ENCODE measurements around the gene BLACAT1. TPM values are rescaled to one million over a fixed set of nuclear protein-coding genes. Genes with fewer than 3 reads are reported as not detected.
"Not testable (repeated sequence)": the region's sequence is repeated elsewhere in the genome, so short reads cannot be mapped to it uniquely, and the experiment has no call there.

Gene BLACAT1
- total RNA-seq, 1 experiment from 2014 or later: 0.34 TPM

DNA sequence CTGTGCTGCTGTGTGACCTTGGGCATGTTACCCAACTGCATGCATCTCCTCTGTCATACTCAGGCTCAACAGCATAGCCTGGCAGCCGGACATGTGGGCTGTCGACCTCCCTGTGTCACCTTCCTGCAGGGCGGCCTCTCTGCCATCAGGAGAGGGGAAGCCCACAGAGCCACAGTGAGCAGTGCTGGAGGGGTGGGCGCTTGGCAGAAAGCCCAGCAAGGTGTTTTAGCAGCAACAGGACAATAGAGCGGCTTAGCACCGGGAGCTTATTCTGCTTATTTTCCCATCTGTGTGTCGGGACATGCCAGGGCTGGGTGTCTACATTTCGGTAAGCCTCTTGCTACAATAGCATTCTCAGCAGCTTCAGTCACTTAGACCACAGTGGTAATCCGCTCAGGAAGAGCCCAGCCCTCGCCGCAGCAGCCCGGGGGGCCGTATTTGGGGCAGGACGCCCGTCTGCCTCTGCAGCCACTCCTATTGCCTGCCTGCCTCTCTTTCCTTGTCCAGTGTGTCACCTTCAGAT, 25.8 kb upstream of the BLACAT1 start:
- BruUV-seq (replicated peaks): no TSS peak
- no peak for DNase-seq
- no peaks in the 10 kb centered on the region for H3K36me3 ChIP-seq (ENCODE audit: control insufficient read depth, insufficient read depth, low read length)
- ChIA-PET POLR2A (no interaction called here), CTCF (no interaction called here)
- H3K27me3 Mint-ChIP-seq (ENCODE audit: insufficient read depth, unreplicated experiment): peaks cover 22% of the 10 kb centered on the region
- 0 out of 2 replicates have a peak, but pooled peaks cover 3% of the 10 kb centered on the region for H3K4me1 ChIP-seq
- H3K27me3 ChIP-seq (replicated peaks; ENCODE audit: control insufficient read depth, insufficient read depth, low read length): peaks cover 1% of the 10 kb centered on the region; the same call in 1 of the 2 replicates
- H3K36me3 Mint-ChIP-seq (ENCODE audit: insufficient read depth, unreplicated experiment): no peaks in the 10 kb centered on the region
- no peaks in the 10 kb centered on the region for H3K4me1 Mint-ChIP-seq (ENCODE audit: low read depth, unreplicated experiment)
- no peak overlapping the region for H3K4me3 ChIP-seq (ENCODE audit: low read depth, low read length)
- H3K9me3 ChIP-seq: no peaks in the 10 kb centered on the region
- H3K27ac Mint-ChIP-seq (ENCODE audit: unreplicated experiment): no peak overlapping the region
- TF ChIP-seq, protein P1, sequence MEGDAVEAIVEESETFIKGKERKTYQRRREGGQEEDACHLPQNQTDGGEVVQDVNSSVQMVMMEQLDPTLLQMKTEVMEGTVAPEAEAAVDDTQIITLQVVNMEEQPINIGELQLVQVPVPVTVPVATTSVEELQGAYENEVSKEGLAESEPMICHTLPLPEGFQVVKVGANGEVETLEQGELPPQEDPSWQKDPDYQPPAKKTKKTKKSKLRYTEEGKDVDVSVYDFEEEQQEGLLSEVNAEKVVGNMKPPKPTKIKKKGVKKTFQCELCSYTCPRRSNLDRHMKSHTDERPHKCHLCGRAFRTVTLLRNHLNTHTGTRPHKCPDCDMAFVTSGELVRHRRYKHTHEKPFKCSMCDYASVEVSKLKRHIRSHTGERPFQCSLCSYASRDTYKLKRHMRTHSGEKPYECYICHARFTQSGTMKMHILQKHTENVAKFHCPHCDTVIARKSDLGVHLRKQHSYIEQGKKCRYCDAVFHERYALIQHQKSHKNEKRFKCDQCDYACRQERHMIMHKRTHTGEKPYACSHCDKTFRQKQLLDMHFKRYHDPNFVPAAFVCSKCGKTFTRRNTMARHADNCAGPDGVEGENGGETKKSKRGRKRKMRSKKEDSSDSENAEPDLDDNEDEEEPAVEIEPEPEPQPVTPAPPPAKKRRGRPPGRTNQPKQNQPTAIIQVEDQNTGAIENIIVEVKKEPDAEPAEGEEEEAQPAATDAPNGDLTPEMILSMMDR (IDR thresholded peaks at IDR 0.05; ENCODE audit: insufficient read depth in 1 of 2, low read depth in 1 of 2, low read length in 1 of 2, severe bottlenecking in 1 of 2, unreplicated experiment in 1 of 2): no peak
- no peak overlapping the region for H3K4me3 Mint-ChIP-seq (ENCODE audit: unreplicated experiment)
- intact Hi-C loops (cut with micrococcal nuclease; ENCODE audit: unreplicated experiment): loop anchor here (10.0 kb wide), 1 partner anchor 207 kb away; no protein-coding TSS in a partner anchor
- H3K9me3 Mint-ChIP-seq (ENCODE audit: unreplicated experiment): no peaks in the 10 kb centered on the region

DNA sequence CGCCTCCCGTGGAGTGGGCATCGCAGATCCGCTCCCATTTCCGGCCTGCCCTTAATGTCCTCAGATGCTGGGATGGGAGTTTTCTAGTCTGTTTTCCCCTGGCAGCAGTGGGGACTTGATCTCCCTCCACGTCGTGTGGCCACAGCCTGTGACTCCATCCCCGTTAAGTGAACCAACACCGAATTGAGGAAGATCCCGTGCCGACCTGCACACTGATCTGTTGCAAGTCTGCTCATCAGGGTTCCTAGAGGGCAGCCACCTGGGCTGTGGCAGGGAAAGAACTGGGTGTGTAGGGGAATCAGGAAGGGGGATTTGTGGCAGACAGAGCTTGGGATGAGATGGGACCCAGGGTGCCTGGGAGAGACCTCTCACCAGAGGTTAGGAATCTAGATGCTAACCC, 25.4 kb upstream of the BLACAT1 start:
- TF ChIP-seq, protein P1 (IDR thresholded peaks at IDR 0.05; ENCODE audit: insufficient read depth in 1 of 2, low read depth in 1 of 2, low read length in 1 of 2, severe bottlenecking in 1 of 2, unreplicated experiment in 1 of 2): no peak
- Mint-ChIP-seq H3K27me3 (ENCODE audit: insufficient read depth, unreplicated experiment) (peaks cover 22% of the 10 kb centered on the region), H3K4me3 (ENCODE audit: unreplicated experiment) (no peak overlapping the region), H3K9me3 (ENCODE audit: unreplicated experiment) (peaks cover 2% of the 10 kb centered on the region), H3K36me3 (ENCODE audit: insufficient read depth, unreplicated experiment) (no peaks in the 10 kb centered on the region), H3K4me1 (ENCODE audit: low read depth, unreplicated experiment) (no peaks in the 10 kb centered on the region), H3K27ac (ENCODE audit: unreplicated experiment) (no peak overlapping the region)
- Histone ChIP-seq H3K9me3 (no peaks in the 10 kb centered on the region), H3K27me3 (replicated peaks; ENCODE audit: control insufficient read depth, insufficient read depth, low read length) (peaks cover 1% of the 10 kb centered on the region; the same call in 1 of the 2 replicates), H3K4me1 (0 out of 2 replicates have a peak, but pooled peaks cover 3% of the 10 kb centered on the region), H3K36me3 (ENCODE audit: control insufficient read depth, insufficient read depth, low read length) (no peaks in the 10 kb centered on the region), H3K4me3 (ENCODE audit: low read depth, low read length) (no peak overlapping the region)
- CTCF ChIA-PET: no interaction called here
- intact Hi-C loops (cut with micrococcal nuclease; ENCODE audit: unreplicated experiment): loop anchor here (10.0 kb wide), 1 partner anchor 206 kb away; no protein-coding TSS in a partner anchor
- POLR2A ChIA-PET: no interaction called here
- no peak for DNase-seq
- no TSS peak for BruUV-seq (replicated peaks)

DNA sequence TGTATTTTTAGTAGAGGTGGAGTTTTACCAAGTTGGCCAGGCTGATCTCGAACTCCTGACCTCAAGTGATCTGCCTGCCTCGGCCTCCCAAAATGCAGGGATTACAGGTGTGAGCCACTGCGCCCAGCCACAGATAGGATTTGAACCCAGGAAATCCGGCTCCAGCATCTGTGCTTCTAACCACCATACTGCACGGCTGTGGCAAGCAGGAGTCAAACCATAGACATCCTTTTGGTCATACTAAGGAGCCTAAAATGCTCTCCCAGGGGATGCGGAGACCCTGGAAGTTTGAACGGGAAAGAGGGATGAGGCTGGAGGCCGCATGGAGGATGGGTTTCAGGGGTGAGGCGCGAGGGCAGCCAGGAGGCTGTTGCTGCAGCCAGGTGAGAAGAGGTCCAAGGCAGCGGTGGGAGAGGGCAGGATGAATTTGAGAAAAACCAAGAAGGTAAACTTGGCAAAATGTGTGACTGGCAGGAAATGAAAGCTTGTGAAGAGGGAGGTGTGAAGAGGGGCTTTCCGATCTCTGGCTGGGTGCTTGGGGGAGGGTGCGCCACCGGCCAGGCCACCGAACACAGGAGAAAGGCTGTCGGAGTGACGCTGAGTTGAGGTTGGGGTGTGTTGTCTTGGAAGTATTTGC, 24.6 kb upstream of the BLACAT1 start:
- Histone ChIP-seq H3K27me3 (replicated peaks; ENCODE audit: control insufficient read depth, insufficient read depth, low read length) (peaks cover 1% of the 10 kb centered on the region; the same call in 1 of the 2 replicates), H3K36me3 (ENCODE audit: control insufficient read depth, insufficient read depth, low read length) (no peaks in the 10 kb centered on the region), H3K4me1 (0 out of 2 replicates have a peak, but pooled peaks cover 3% of the 10 kb centered on the region), H3K9me3 (peaks cover 6% of the 10 kb centered on the region; the same call in 1 of the 2 replicates), H3K4me3 (ENCODE audit: low read depth, low read length) (no peak overlapping the region)
- peaks cover 22% of the 10 kb centered on the region for H3K27me3 Mint-ChIP-seq (ENCODE audit: insufficient read depth, unreplicated experiment)
- H3K4me1 Mint-ChIP-seq (ENCODE audit: low read depth, unreplicated experiment): no peaks in the 10 kb centered on the region
- ChIA-PET CTCF (interaction anchor here (0.9 kb wide), 1 partner anchor 126 kb away, joined by 4 read pairs; no protein-coding TSS in a partner anchor), POLR2A (no interaction called here)
- H3K4me3 Mint-ChIP-seq (ENCODE audit: unreplicated experiment): no peak overlapping the region
- H3K9me3 Mint-ChIP-seq (ENCODE audit: unreplicated experiment): peaks cover 9% of the 10 kb centered on the region
- BruUV-seq (replicated peaks): no TSS peak
- intact Hi-C loops (cut with micrococcal nuclease; ENCODE audit: unreplicated experiment): loop anchor here (10.0 kb wide), 1 partner anchor 206 kb away; no protein-coding TSS in a partner anchor
- DNase-seq: no peak
- TF ChIP-seq, protein P1 (IDR thresholded peaks at IDR 0.05; ENCODE audit: insufficient read depth in 1 of 2, low read depth in 1 of 2, low read length in 1 of 2, severe bottlenecking in 1 of 2, unreplicated experiment in 1 of 2): no peak
- H3K36me3 Mint-ChIP-seq (ENCODE audit: insufficient read depth, unreplicated experiment): no peaks in the 10 kb centered on the region
- no peak overlapping the region for H3K27ac Mint-ChIP-seq (ENCODE audit: unreplicated experiment)

DNA sequence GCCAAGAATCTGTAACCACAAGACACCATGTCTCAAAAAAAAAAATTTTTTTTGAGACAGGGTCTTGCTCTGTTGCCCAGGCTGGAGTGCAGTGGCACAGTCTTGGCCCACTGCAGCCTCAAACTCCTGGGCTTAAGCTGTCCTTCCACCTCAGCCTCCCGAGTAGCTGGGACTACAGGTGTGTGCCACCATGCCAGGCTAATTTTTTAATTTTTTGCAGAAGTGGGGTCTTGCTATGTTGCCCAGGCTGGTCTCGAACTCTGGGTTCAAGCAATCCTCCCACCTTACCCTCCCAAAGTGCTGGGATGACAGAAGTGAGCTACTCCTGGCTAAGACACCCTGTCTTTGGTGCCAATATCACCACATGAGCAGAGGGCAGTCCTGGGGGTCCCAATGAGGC, 23.1 kb upstream of the BLACAT1 start:
- H3K27me3 Mint-ChIP-seq (ENCODE audit: insufficient read depth, unreplicated experiment): peaks cover 18% of the 10 kb centered on the region
- intact Hi-C loops (cut with micrococcal nuclease; ENCODE audit: unreplicated experiment); H3K9me3 Mint-ChIP-seq (ENCODE audit: unreplicated experiment); H3K4me1 Mint-ChIP-seq (ENCODE audit: low read depth, unreplicated experiment); H3K36me3 Mint-ChIP-seq (ENCODE audit: insufficient read depth, unreplicated experiment); CTCF ChIA-PET; DNase-seq; H3K4me1 ChIP-seq; H3K27me3 ChIP-seq (replicated peaks; ENCODE audit: control insufficient read depth, insufficient read depth, low read length); H3K4me3 Mint-ChIP-seq (ENCODE audit: unreplicated experiment); POLR2A ChIA-PET; H3K4me3 ChIP-seq (ENCODE audit: low read depth, low read length); BruUV-seq (replicated peaks); H3K27ac Mint-ChIP-seq (ENCODE audit: unreplicated experiment); H3K36me3 ChIP-seq (ENCODE audit: control insufficient read depth, insufficient read depth, low read length): not testable (repeated sequence)
- peaks cover 17% of the 10 kb centered on the region for H3K9me3 ChIP-seq

Measured in Caco-2 (cell line).